ENCODE measurements around the gene AUTS2.

Gene AUTS2

GRCh38 chr7:70182521-70182920 lies 584.2 kb downstream of the AUTS2 start:
- DNase-seq (ENCODE audit: low read depth, low spot score): no peak
- Histone ChIP-seq H3K4me3 (ENCODE audit: insufficient read length, low read depth) (no peak overlapping the region), H3K9me3 (ENCODE audit: insufficient read depth, low read length) (no peaks in the 10 kb centered on the region), H3K4me1 (ENCODE audit: insufficient read depth, insufficient read length) (no peaks in the 10 kb centered on the region), H3K36me3 (ENCODE audit: insufficient read depth, insufficient read length, low read length) (no peaks in the 10 kb centered on the region), H3K27me3 (ENCODE audit: insufficient read depth, insufficient read length) (no peaks in the 10 kb centered on the region), H3K9ac (ENCODE audit: insufficient read length, low read depth) (no peak overlapping the region)
- TF ChIP-seq SUZ12 (IDR thresholded peaks at IDR 0.05; ENCODE audit: extremely low read depth, insufficient read depth, insufficient read length): no peak
- no peak for TF ChIP-seq ZNF274 (IDR thresholded peaks at IDR 0.05; ENCODE audit: low read depth, low read length)
- no peak for TF ChIP-seq YY1 (IDR thresholded peaks at IDR 0.05; ENCODE audit: insufficient read depth, insufficient read length)

GRCh38 chr7:70183278-70183677 lies 585.0 kb downstream of the AUTS2 start:
- H3K4me1 ChIP-seq (ENCODE audit: insufficient read depth, insufficient read length): no peaks in the 10 kb centered on the region
- no peaks in the 10 kb centered on the region for H3K9me3 ChIP-seq (ENCODE audit: insufficient read depth, low read length)
- no peaks in the 10 kb centered on the region for H3K36me3 ChIP-seq (ENCODE audit: insufficient read depth, insufficient read length, low read length)
- peak; percentile 18 for DNase-seq (ENCODE audit: low read depth, low spot score)
- no peaks in the 10 kb centered on the region for H3K27me3 ChIP-seq (ENCODE audit: insufficient read depth, insufficient read length)
- no peak overlapping the region for H3K9ac ChIP-seq (ENCODE audit: insufficient read length, low read depth)
- no peak overlapping the region for H3K4me3 ChIP-seq (ENCODE audit: insufficient read length, low read depth)
- TF ChIP-seq YY1 (IDR thresholded peaks at IDR 0.05; ENCODE audit: insufficient read depth, insufficient read length): no peak
- TF ChIP-seq ZNF274 (IDR thresholded peaks at IDR 0.05; ENCODE audit: low read depth, low read length): no peak
- TF ChIP-seq SUZ12 (IDR thresholded peaks at IDR 0.05; ENCODE audit: extremely low read depth, insufficient read depth, insufficient read length): no peak

GRCh38 chr7:70188901-70189650 lies 590.8 kb downstream of the AUTS2 start:
- no peaks in the 10 kb centered on the region for H3K27me3 ChIP-seq (ENCODE audit: insufficient read depth, insufficient read length)
- no peaks in the 10 kb centered on the region for H3K36me3 ChIP-seq (ENCODE audit: insufficient read depth, insufficient read length, low read length)
- DNase-seq (ENCODE audit: low read depth, low spot score): no peak
- no peaks in the 10 kb centered on the region for H3K4me1 ChIP-seq (ENCODE audit: insufficient read depth, insufficient read length)
- H3K4me3 ChIP-seq (ENCODE audit: insufficient read length, low read depth): no peak overlapping the region
- TF ChIP-seq YY1 (IDR thresholded peaks at IDR 0.05; ENCODE audit: insufficient read depth, insufficient read length) (no peak), ZNF274 (IDR thresholded peaks at IDR 0.05; ENCODE audit: low read depth, low read length) (no peak), SUZ12 (IDR thresholded peaks at IDR 0.05; ENCODE audit: extremely low read depth, insufficient read depth, insufficient read length) (no peak)
- no peaks in the 10 kb centered on the region; the same call in 1 of the 2 replicates for H3K9me3 ChIP-seq (ENCODE audit: insufficient read depth, low read length)
- no peak overlapping the region for H3K9ac ChIP-seq (ENCODE audit: insufficient read length, low read depth)

- DNase-seq (ENCODE audit: low read depth, low spot score): no peak
- TF ChIP-seq ZNF274 (IDR thresholded peaks at IDR 0.05; ENCODE audit: low read depth, low read length) (no peak), YY1 (IDR thresholded peaks at IDR 0.05; ENCODE audit: insufficient read depth, insufficient read length) (no peak), SUZ12 (IDR thresholded peaks at IDR 0.05; ENCODE audit: extremely low read depth, insufficient read depth, insufficient read length) (no peak)
- Histone ChIP-seq H3K9me3 (ENCODE audit: insufficient read depth, low read length) (no peaks in the 10 kb centered on the region; the same call in 1 of the 2 replicates), H3K4me3 (ENCODE audit: insufficient read length, low read depth) (no peak overlapping the region), H3K27me3 (ENCODE audit: insufficient read depth, insufficient read length) (no peaks in the 10 kb centered on the region), H3K36me3 (ENCODE audit: insufficient read depth, insufficient read length, low read length) (no peaks in the 10 kb centered on the region), H3K4me1 (ENCODE audit: insufficient read depth, insufficient read length) (no peaks in the 10 kb centered on the region), H3K9ac (ENCODE audit: insufficient read length, low read depth) (no peak overlapping the region)
Measured at GRCh38 chr7:70189776-70190175, 591.5 kb downstream of the AUTS2 start.

GRCh38 chr7:70190281-70190680 lies 592.0 kb downstream of the AUTS2 start:
- no peak overlapping the region for H3K9ac ChIP-seq (ENCODE audit: insufficient read length, low read depth)
- no peak for TF ChIP-seq ZNF274 (IDR thresholded peaks at IDR 0.05; ENCODE audit: low read depth, low read length)
- TF ChIP-seq YY1 (IDR thresholded peaks at IDR 0.05; ENCODE audit: insufficient read depth, insufficient read length): no peak
- no peak for TF ChIP-seq SUZ12 (IDR thresholded peaks at IDR 0.05; ENCODE audit: extremely low read depth, insufficient read depth, insufficient read length)
- H3K27me3 ChIP-seq (ENCODE audit: insufficient read depth, insufficient read length): no peaks in the 10 kb centered on the region
- H3K4me3 ChIP-seq (ENCODE audit: insufficient read length, low read depth): no peak overlapping the region
- H3K4me1 ChIP-seq (ENCODE audit: insufficient read depth, insufficient read length): no peaks in the 10 kb centered on the region
- H3K9me3 ChIP-seq (ENCODE audit: insufficient read depth, low read length): no peaks in the 10 kb centered on the region; the same call in 1 of the 2 replicates
- no peak for DNase-seq (ENCODE audit: low read depth, low spot score)
- H3K36me3 ChIP-seq (ENCODE audit: insufficient read depth, insufficient read length, low read length): no peaks in the 10 kb centered on the region

GRCh38 chr7:70193514-70193913 lies 595.2 kb downstream of the AUTS2 start:
- Histone ChIP-seq H3K4me3 (ENCODE audit: insufficient read length, low read depth) (no peak overlapping the region), H3K4me1 (ENCODE audit: insufficient read depth, insufficient read length) (no peaks in the 10 kb centered on the region), H3K36me3 (ENCODE audit: insufficient read depth, insufficient read length, low read length) (no peaks in the 10 kb centered on the region), H3K27me3 (ENCODE audit: insufficient read depth, insufficient read length) (no peaks in the 10 kb centered on the region), H3K9ac (ENCODE audit: insufficient read length, low read depth) (no peak overlapping the region), H3K9me3 (ENCODE audit: insufficient read depth, low read length) (peaks cover 13% of the 10 kb centered on the region)
- TF ChIP-seq ZNF274 (IDR thresholded peaks at IDR 0.05; ENCODE audit: low read depth, low read length): no peak
- TF ChIP-seq SUZ12 (IDR thresholded peaks at IDR 0.05; ENCODE audit: extremely low read depth, insufficient read depth, insufficient read length): no peak
- no peak for TF ChIP-seq YY1 (IDR thresholded peaks at IDR 0.05; ENCODE audit: insufficient read depth, insufficient read length)
- no peak for DNase-seq (ENCODE audit: low read depth, low spot score)

- Histone ChIP-seq H3K9ac (ENCODE audit: insufficient read length, low read depth) (no peak overlapping the region), H3K9me3 (ENCODE audit: insufficient read depth, low read length) (no peaks in the 10 kb centered on the region), H3K27me3 (ENCODE audit: insufficient read depth, insufficient read length) (no peaks in the 10 kb centered on the region), H3K4me3 (ENCODE audit: insufficient read length, low read depth) (no peak overlapping the region), H3K4me1 (ENCODE audit: insufficient read depth, insufficient read length) (no peaks in the 10 kb centered on the region), H3K36me3 (ENCODE audit: insufficient read depth, insufficient read length, low read length) (no peaks in the 10 kb centered on the region)
- no peak for TF ChIP-seq SUZ12 (IDR thresholded peaks at IDR 0.05; ENCODE audit: extremely low read depth, insufficient read depth, insufficient read length)
- TF ChIP-seq YY1 (IDR thresholded peaks at IDR 0.05; ENCODE audit: insufficient read depth, insufficient read length): no peak
- no peak for TF ChIP-seq ZNF274 (IDR thresholded peaks at IDR 0.05; ENCODE audit: low read depth, low read length)
- no peak for DNase-seq (ENCODE audit: low read depth, low spot score)
Measured at GRCh38 chr7:70208236-70209063, 610.2 kb downstream of the AUTS2 start.
